Fibroblast of pulmonary artery (primary cell): ENCODE results near the gene PRR20D.
"Not testable (repeated sequence)": the region's sequence is repeated elsewhere in the genome, so short reads cannot be mapped to it uniquely, and the experiment has no call there.

ENCODE experiments used
- DNase-seq: peaks from one replicate; pipeline ENCODE4 v3.0.0-alpha.2; 2010; ENCODE audit warnings: low read depth
- H3K4me3 ChIP-seq: replicated peaks from 2 replicates; pipeline ENCODE4 v1.5.1; 2011; ENCODE audit warnings: low read depth, mild to moderate bottlenecking, control low read depth, low read length, moderate library complexity
- TF ChIP-seq, protein P1 (sequence below): IDR thresholded peaks from 2 replicates; pipeline ENCODE4 v1.5.1; 2011; ENCODE audit warnings: mild to moderate bottlenecking, control low read depth, low read length, inconsistent platforms; ENCODE audit errors: missing control alignments

PRR20D gene

DNA sequence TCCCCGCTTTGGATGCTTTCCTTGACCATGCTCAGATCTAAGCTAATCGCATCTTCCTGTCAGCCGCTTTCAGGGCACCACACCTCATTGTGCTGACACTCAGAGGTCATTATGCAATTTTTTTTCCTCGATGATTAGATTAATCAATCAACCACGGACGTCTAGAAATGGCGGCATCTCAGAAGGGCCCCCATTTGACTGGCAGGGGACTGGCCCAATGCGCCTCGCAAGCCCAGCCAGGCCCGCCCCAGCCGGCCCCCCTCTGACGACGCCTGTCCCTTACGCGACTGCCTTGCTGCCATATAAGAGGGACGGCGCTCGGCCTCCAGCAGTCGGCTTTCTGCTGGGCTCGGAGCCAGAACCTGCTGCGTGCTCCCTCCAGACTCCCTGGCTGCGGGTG lies 6.5 kb downstream of the PRR20D start, which contains the start of gene PRR20E:
PRR20E (plus strand) TSS at position 301 of the 400 bp plus-strand sequence. CDS start 387 bp downstream, outside the sequence.
- DNase-seq, H3K4me3 ChIP-seq: not testable (repeated sequence)

DNA sequence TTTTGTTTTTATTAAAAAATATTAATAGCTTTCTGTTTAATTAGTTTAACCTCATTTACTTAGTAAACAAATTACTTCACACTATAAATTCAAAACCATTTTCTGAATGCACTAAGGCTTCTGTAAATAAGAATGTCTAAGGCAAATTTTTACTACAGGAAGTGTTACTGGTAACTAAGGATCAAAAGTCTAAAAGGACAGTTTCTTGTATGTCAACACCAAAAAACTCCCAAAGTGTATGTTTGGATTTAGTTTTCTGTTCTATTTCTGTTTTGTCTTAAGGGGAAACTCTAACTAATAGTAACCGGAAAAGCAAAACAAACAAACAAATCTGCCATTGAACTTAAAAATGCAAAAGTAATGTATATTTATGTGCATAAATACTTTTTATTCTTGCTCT lies 31.2 kb downstream of the PRR20D start:
- no peak overlapping the region for H3K4me3 ChIP-seq
- TF ChIP-seq, protein P1, sequence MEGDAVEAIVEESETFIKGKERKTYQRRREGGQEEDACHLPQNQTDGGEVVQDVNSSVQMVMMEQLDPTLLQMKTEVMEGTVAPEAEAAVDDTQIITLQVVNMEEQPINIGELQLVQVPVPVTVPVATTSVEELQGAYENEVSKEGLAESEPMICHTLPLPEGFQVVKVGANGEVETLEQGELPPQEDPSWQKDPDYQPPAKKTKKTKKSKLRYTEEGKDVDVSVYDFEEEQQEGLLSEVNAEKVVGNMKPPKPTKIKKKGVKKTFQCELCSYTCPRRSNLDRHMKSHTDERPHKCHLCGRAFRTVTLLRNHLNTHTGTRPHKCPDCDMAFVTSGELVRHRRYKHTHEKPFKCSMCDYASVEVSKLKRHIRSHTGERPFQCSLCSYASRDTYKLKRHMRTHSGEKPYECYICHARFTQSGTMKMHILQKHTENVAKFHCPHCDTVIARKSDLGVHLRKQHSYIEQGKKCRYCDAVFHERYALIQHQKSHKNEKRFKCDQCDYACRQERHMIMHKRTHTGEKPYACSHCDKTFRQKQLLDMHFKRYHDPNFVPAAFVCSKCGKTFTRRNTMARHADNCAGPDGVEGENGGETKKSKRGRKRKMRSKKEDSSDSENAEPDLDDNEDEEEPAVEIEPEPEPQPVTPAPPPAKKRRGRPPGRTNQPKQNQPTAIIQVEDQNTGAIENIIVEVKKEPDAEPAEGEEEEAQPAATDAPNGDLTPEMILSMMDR, result no peak
- no peak for DNase-seq

DNA sequence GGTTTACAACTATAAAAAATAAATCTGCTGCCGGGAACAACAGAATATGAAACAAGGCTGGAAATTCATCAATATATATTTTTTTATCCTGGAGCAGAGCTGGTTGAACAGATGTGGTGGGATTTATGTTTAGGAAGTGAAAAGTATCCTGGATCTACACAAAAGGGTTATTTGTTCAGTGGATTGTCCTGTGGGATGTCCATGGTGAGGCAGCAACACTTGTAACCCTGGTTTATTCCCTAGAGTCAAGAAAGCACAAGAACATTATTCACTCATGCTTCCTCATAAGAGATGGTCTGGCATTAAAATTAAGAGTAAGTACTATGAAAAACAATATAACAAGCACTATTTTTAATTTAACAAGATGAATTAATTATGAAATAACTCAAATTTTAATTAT lies 52.6 kb downstream of the PRR20D start:
- DNase-seq, result no peak
- TF ChIP-seq, protein P1, result no peak
- H3K4me3 ChIP-seq, result no peak overlapping the region
